ENCODE results near the gene NR4A1. TPM values are rescaled to one million over a fixed set of nuclear protein-coding genes. Genes with fewer than 3 reads are reported as not detected.

Gene NR4A1
- total RNA-seq, 1 donor from 2014 or later: 55.5 TPM

DNA sequence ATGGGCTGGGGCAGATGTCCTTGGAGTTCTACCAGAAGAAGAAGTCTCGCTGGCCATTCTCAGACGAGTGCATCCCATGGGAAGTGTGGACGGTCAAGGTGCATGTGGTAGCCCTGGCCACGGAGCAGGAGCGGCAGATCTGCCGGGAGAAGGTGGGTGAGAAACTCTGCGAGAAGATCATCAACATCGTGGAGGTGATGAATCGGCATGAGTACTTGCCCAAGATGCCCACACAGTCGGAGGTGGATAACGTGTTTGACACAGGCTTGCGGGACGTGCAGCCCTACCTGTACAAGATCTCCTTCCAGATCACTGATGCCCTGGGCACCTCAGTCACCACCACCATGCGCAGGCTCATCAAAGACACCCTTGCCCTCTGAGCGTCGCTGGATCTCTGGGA lies 25.6 kb downstream of the NR4A1 start:
- Histone ChIP-seq H3K27me3 (ENCODE audit: low read depth) (no peaks in the 10 kb centered on the region), H3K9me3 (replicated peaks) (no peaks in the 10 kb centered on the region), H3K27ac (replicated peaks) (no peak overlapping the region), H3K4me1 (peaks cover 56% of the 10 kb centered on the region), H3K36me3 (peaks cover 54% of the 10 kb centered on the region), H3K4me3 (no peak overlapping the region)
- intact Hi-C loops (cut with micrococcal nuclease): no loop called here
- TF ChIP-seq, protein P1, sequence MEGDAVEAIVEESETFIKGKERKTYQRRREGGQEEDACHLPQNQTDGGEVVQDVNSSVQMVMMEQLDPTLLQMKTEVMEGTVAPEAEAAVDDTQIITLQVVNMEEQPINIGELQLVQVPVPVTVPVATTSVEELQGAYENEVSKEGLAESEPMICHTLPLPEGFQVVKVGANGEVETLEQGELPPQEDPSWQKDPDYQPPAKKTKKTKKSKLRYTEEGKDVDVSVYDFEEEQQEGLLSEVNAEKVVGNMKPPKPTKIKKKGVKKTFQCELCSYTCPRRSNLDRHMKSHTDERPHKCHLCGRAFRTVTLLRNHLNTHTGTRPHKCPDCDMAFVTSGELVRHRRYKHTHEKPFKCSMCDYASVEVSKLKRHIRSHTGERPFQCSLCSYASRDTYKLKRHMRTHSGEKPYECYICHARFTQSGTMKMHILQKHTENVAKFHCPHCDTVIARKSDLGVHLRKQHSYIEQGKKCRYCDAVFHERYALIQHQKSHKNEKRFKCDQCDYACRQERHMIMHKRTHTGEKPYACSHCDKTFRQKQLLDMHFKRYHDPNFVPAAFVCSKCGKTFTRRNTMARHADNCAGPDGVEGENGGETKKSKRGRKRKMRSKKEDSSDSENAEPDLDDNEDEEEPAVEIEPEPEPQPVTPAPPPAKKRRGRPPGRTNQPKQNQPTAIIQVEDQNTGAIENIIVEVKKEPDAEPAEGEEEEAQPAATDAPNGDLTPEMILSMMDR (IDR thresholded peaks at IDR 0.05; ENCODE audit: borderline replicate concordance): no peak
- DNase-seq: no peak

DNA sequence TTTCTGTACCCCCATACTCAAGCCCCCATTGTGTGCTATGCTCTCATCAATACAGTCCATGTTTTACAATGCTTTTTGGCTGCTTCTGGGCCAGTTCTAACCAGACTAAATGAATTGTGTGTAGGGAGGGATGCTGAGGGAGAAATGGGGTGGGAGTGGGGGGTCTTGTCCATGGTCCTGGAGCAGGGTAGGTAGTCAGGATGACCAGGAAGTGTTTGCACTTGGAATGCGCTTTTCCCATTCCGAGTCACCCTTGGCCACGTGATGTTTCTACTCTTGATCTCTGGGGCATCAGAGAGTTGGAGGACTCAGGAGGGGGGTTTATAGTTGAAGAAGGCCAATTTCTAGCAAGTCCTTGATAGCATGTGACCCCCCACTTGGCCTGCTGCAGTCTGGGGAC lies 27.0 kb downstream of the NR4A1 start:
- intact Hi-C loops (cut with micrococcal nuclease): no loop called here
- Histone ChIP-seq H3K9me3 (replicated peaks) (no peaks in the 10 kb centered on the region), H3K27ac (replicated peaks) (no peak overlapping the region), H3K4me3 (no peak overlapping the region), H3K27me3 (ENCODE audit: low read depth) (no peaks in the 10 kb centered on the region), H3K36me3 (peaks cover 45% of the 10 kb centered on the region), H3K4me1 (peaks cover 58% of the 10 kb centered on the region)
- no peak for DNase-seq
- TF ChIP-seq, protein P1 (IDR thresholded peaks at IDR 0.05; ENCODE audit: borderline replicate concordance): no peak

DNA sequence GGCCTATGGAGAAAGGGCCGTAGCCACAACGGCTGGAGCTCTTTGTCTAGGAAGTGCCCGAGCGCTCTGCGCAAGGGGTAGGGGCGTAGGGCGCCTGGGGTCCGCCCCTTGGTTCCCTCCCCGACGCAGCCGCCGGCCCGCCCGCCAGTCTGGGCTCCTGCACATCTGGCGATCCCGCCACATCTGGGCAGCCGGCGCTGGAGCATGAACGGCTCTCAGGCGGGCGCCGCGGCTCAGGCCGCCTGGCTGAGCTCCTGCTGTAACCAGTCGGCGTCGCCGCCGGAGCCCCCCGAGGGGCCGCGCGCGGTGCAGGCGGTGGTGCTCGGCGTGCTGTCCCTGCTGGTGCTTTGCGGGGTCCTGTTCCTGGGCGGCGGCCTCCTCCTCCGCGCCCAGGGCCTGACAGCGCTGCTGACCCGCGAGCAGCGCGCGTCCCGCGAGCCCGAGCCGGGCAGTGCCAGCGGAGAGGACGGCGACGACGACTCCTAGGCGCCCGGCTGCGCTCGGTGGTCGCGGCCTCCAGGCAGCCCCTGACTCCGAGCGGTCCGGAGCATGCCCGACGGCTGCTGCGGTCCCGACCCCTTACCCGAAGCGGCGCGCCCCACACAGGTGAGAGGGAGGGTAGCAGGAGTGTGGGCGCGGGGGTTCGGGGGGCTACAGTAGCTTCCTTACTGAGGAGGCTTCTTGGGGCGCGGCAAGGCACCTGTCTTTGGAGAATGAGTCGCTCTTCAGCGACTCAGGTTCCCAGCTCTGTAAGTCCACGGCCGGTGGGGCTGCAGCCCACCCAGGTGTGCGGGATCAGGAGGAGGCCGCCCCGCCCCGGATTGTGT lies 28.5 kb downstream of the NR4A1 start, which contains the start of gene SMIM41:
Gene SMIM41 (plus strand): TSS at position 129 of the 827 bp plus-strand sequence. CDS start 76 bp downstream, at position 205.
- Histone ChIP-seq H3K9me3 (replicated peaks) (no peaks in the 10 kb centered on the region), H3K36me3 (peaks cover 36% of the 10 kb centered on the region), H3K27me3 (ENCODE audit: low read depth) (peaks cover 5% of the 10 kb centered on the region), H3K4me3 (peak within 1 kb of the TSS; percentile 46), H3K27ac (replicated peaks) (peak within 1 kb of the TSS; percentile 80), H3K4me1 (peaks cover 44% of the 10 kb centered on the region)
- TF ChIP-seq, protein P1 (IDR thresholded peaks at IDR 0.05; ENCODE audit: borderline replicate concordance): no peak
- intact Hi-C loops (cut with micrococcal nuclease): loop anchor here (5.0 kb wide), 1 partner anchor 52 kb away; no protein-coding TSS in a partner anchor
- no peak for DNase-seq

DNA sequence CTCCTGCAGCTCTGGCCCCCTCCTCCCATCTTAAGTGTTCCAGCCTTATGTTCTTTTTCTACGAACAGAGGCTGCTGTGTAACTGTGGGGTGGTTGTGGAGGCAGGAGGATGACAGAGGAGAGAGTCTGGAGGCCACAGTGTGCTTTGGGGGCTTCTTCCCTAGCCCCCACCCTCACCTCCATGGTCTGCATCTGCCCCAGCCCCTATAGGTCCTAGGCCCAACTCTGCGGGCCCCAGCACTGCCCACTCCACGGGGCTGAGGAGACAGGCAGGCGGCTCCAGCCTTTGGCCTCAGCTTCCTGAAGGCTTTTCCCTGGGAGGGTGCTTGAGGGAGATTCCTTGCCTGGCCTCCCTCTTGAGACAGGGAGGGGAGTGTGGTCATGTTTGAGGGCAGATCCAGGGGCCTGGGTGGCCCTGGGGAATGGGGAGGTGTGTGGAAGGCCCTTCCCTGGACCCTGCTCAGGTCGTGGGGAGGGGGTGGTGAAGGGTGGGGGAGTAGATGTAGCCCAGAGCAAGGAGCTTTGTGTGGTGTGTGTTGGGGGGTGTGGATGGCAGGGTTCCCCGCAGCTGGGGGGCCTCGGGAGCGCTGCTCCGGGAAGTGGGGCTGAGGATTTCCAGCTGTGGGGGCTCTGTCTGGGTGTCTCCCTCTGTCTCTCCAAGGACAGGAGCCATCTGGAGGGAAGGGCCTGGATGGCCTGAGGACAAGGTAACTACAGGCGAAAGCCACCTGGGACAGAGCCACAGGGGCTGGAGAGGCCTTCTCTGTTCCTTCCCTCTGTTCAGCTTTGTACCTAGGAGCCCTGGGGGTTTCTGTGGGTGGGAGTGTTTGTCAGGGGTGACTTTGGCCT lies 29.4 kb downstream of the NR4A1 start:
- TF ChIP-seq, protein P1 (IDR thresholded peaks at IDR 0.05; ENCODE audit: borderline replicate concordance): no peak
- Histone ChIP-seq H3K36me3 (peaks cover 27% of the 10 kb centered on the region), H3K4me1 (peaks cover 36% of the 10 kb centered on the region), H3K27ac (replicated peaks) (peak overlapping the region; percentile 80), H3K4me3 (peak overlapping the region; percentile 46), H3K9me3 (replicated peaks) (no peaks in the 10 kb centered on the region), H3K27me3 (ENCODE audit: low read depth) (peaks cover 13% of the 10 kb centered on the region)
- DNase-seq: no peak
- intact Hi-C loops (cut with micrococcal nuclease): loop anchor here (5.0 kb wide), 1 partner anchor 53 kb away; no protein-coding TSS in a partner anchor

DNA sequence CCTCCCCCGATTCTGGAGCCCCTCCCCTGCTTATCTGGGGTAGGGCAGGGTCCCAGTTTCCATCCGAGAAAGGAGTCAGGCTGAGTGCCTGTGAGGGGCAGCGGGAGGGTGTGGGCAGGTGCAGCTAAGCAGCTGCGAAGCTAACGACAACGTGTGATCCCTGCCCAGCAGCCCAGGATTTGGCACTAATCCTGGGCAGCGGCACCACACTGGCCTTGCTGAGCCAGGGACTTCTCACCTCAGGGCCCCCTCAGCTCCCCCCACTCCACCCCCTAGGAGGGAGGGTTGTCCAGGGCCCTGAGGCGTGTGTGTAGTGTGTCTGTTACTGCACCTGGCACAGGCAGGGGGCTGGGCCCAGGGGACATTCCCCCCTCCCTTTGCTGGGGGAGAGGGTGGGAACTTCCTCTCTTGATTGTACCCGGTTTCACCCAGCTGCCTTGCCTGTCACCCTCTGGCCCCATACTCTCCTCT lies 30.1 kb downstream of the NR4A1 start:
- Histone ChIP-seq H3K27ac (replicated peaks) (peak overlapping the region; percentile 80), H3K36me3 (peaks cover 22% of the 10 kb centered on the region), H3K4me3 (peak overlapping the region; percentile 33), H3K4me1 (peaks cover 34% of the 10 kb centered on the region), H3K27me3 (ENCODE audit: low read depth) (peaks cover 20% of the 10 kb centered on the region), H3K9me3 (replicated peaks) (no peaks in the 10 kb centered on the region)
- intact Hi-C loops (cut with micrococcal nuclease): loop anchor here (5.0 kb wide), 1 partner anchor 54 kb away; no protein-coding TSS in a partner anchor
- TF ChIP-seq, protein P1 (IDR thresholded peaks at IDR 0.05; ENCODE audit: borderline replicate concordance): no peak
- no peak for DNase-seq

Data from left ventricle myocardium inferior (tissue), 1 donor.